Activated CD4-positive, alpha-beta T cell treated with anti-CD3 and anti-CD28 coated beads, Interleukin-2, amount 50 U/mL, for 24 hours (primary cell): ENCODE measurements around the gene GFRA1.

Experiments
- DNase-seq, 2 donors: peaks; one replicate each; pipeline ENCODE4 v3.0.0-alpha.2; 2020; ENCODE audit warnings: low read depth in 1 of 2, low spot score in 1 of 2

GFRA1 gene

GRCh38 chr10:116245156-116245555 is 27.9 kb downstream of the GFRA1 start:
- no peak for DNase-seq

DNA sequence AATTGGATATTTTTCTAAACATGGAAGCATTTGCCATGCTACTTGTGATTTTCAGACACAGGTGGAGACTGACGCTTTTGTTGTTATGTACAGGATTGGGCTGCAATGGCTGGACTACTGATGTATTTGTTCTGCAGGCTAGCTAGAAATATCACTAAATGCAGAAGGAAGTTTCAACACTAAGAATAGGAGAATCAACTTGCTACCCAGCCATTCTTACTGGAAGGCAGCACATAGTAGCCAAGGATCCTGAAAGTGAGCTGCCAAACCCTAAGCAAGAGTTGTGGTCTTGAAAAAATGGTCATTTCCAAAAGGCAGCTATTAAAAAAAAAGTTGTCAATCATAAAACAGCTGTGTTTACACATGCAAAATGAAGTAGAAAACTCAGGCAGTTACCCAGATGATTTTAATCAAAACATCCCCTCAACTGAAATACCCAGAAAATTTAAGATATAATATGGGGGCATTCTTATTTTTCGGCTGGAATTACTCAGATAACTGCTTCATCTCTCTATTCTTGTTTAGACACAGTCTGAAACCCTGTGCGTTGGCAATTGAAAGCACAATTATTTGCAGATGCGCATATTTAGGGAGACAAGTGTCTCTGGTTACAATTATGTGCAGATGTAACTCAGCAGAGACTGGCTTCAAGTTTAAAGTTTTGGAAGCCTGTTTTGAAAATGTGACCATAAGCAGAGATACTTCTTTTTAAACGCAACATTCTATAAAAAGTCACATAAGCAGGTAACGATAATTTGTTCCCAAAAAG is 31.2 kb downstream of the GFRA1 start:
- DNase-seq, result no peak

- no peak for DNase-seq
These were observed 31.9 kb downstream of the GFRA1 start for GRCh38 chr10:116241085-116241484.

DNA sequence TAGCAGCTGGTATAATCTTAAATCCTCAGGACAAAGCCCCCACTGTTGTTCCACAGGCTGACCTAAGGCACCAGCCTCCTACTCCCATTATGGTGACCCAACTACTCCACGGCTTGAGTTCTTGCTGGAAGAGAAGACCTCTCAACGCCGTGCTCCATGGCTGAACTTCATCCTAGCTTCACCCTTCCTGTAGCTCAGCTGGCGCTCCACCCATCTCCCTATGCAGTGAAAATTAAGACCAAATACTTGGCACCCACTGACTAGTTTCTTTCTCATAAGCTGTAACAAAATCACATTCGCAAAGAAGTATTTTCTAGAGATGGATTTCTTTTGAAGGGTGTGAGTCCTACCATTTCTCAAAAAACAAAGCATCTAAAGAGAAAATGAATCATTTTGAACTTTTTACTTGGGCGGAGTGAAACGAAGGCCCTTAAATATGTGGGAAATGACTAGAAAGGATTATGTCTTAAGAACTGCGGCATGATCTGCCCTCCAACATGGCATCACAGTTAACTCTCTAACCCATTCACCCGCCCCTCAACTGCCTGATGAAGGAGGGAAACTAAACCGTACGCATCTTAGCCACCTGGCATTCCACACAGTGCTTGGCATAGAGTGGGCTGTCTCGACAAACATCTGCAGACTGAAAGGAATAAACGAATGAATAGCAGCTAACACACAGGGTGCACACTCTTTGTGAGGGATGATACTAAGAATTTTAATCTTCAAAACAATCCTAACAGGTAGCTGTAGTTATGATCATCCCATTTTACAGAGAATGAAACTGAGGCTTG is 32.7 kb downstream of the GFRA1 start:
- DNase-seq, result no peak

DNA sequence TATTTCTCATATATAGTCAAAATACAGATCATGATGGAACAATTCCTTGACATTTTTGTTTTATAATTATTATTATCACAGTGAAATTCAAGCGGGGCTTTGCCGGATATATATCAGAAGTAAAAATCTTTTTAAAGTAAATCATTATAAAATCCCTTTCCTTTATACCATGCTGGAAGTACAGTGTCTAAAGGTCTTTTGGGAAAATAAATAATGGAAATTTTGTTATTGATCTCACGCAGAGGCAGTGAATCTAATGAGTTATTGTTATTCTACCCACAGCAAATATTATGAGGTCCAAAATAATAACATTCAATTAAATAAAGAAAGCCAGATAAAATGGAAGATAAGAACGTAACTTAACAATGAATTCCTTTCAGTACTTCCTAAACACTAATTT is 33.8 kb downstream of the GFRA1 start:
- no peak for DNase-seq

GRCh38 chr10:116237970-116238369 is 35.0 kb downstream of the GFRA1 start:
- no peak for DNase-seq

- DNase-seq, result no peak
These were observed 35.7 kb downstream of the GFRA1 start for GRCh38 chr10:116237260-116237659.

GRCh38 chr10:116233230-116233629 is 39.8 kb downstream of the GFRA1 start:
- DNase-seq, result no peak

GRCh38 chr10:116232613-116233012 is 40.4 kb downstream of the GFRA1 start:
- DNase-seq, result no peak

- no peak for DNase-seq
These were observed 46.2 kb downstream of the GFRA1 start for GRCh38 chr10:116226766-116227165.

DNA sequence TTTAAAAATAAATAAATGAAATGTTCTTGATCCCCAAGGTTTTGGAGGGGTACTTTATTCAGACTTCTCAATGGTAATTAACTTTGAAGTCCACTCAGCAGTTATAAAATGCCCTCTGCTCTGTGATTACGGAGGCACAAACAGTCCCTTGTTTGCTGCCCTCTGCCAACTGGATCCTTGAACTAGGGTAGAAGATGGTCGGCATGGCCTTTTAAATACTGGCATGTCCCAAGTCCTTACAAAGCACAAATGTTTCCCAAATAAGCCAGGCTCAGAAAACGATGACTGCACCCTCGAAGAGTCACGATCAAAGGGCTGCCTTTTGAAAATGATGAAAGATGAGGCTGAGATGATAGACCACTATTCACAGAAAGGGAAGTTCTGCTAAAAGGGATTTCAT is 47.0 kb downstream of the GFRA1 start:
- DNase-seq, result no peak

DNA sequence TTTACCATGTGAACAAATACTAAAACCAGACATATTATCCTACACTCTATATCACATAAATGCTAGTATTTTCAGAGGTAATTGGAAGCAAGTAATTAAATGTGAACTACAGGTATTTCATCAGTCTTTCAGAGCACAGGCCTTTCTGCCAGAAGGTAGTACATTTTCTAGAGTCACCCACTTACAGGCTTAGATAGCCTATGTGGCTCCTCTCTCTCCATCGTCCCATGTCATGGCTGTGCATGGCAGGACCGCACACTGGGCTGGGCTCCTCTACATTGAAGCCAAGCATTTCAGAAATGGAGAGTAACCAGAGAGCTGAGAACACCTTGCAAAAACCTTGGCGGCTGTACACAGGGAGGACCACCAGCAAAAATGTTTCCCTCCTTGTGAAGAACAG is 49.7 kb downstream of the GFRA1 start:
- no peak for DNase-seq

DNA sequence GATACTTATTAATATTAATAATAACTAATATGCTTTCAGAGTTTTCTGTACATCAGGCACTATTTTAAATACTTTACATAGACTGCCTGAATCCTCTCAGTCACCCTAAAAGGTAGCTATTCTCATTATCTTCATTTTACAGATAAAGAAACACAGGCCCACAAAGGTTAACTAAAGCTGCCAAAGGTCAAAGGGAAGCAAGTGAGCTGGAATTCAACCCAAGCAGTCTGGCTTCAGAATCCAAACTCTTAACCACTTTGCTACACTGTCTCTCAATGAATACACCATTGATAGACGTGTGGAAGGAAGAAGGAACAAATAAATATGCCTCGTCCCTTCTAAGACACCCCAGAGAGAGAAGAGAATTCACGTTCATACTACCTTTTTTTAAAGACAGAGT is 52.0 kb downstream of the GFRA1 start:
- DNase-seq, result no peak

DNA sequence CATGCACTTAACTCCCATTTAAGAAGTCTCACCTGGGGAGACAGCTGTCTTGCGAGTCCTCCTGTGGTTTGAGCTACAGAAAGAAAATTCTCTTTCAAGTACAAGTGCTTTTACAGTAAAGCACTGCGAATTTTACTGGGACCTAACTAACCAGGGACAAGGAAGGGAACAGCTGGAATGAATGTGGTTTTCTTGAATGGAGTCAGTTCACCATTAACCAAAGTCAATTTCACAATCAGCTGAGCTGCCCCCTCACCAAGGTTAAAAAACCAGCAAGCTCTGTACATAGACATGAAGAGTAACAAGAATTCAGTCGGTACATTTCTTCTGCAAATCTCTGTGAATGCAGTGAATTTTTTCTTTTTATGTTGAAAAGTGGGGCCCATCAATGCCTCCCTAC is 56.3 kb downstream of the GFRA1 start:
- no peak for DNase-seq

- no peak for DNase-seq
These were observed 57.4 kb downstream of the GFRA1 start for GRCh38 chr10:116215651-116216050.

DNA sequence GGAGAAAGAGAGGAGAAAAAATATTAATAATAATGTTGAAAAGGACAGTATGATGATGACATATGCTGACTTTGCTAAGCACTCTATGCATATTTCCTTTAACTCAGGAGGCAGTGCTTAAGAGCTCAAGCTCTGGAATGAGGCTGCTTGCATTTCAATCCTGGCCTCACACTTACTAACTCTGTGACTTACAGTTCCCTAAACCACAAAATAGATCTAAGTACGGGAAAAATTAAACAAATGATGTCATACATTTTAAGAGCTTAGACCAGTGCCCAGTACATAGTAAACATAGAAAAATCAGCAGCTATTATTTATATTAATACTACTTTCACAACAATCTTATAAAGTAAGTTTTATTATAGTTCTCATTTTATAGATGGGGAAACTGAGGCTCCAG is 61.3 kb downstream of the GFRA1 start:
- no peak for DNase-seq

GRCh38 chr10:116210588-116211346 is 62.2 kb downstream of the GFRA1 start:
- DNase-seq, result no peak

GRCh38 chr10:116209781-116210180 is 63.2 kb downstream of the GFRA1 start:
- no peak for DNase-seq

DNA sequence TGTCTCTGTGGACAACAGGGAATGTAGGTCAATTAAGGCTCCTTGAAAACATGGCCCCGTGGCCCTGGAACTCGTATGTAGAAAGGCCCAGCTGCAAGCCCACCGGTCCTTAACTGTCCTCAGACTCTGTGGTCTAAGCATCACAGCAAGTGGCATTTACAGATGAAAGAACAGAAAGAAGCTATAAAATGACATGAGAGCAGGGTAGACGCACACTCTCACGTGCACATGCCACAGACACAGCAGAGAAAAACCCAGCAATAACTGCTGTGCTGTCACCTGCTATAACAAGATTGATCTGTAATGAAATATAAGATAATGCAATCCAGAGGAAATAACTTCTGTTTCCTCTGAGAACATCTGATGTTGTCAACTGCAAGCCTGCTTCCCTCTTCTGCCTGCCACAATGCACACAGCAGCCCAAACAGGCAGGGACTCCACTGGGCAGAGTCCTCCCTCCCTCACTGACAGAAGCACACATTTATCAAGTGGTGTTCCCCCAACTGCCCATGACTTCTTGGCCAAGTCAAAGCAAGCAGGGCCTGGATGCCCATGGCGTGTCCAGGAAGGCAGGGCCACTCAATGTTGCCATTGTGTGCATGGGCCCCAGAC is 63.9 kb downstream of the GFRA1 start:
- DNase-seq, result no peak

GRCh38 chr10:116207690-116208089 is 65.3 kb downstream of the GFRA1 start:
- DNase-seq, result no peak

- no peak for DNase-seq
These were observed 69.3 kb downstream of the GFRA1 start for GRCh38 chr10:116203661-116204060.
